GM12873 (cell line): Measurements from ENCODE around the gene CAMK2N1.
A peak's percentile ranks its signal among the peaks of the same experiment; 100 is the strongest.

ENCODE experiments used
- CTCF ChIP-seq: IDR thresholded peaks from 2 replicates; pipeline ENCODE4 v1.5.1; 2012; ENCODE audit warnings: low read depth, mild to moderate bottlenecking, moderate library complexity, low read length, control low read depth; ENCODE audit not compliant: insufficient read depth; ENCODE audit errors: missing control alignments

The CAMK2N1 gene

GRCh38 chr1:20521960-20522861, 36.2 kb upstream of the CAMK2N1 start:
- TF ChIP-seq CTCF, result peak; percentile 89

- TF ChIP-seq CTCF, result no peak
Measured at GRCh38 chr1:20511518-20512428, 25.8 kb upstream of the CAMK2N1 start.

- TF ChIP-seq CTCF, result no peak
Measured at GRCh38 chr1:20508411-20508771, 22.4 kb upstream of the CAMK2N1 start.

- TF ChIP-seq CTCF, result no peak
Measured at GRCh38 chr1:20507564-20508410, 21.8 kb upstream of the CAMK2N1 start, which contains the start of gene MUL1. MUL1 (minus strand) TSS chr1:20508151; CDS start chr1:20508024, 127 bp downstream.

- TF ChIP-seq CTCF, result no peak
Measured at GRCh38 chr1:20507248-20507563, 21.2 kb upstream of the CAMK2N1 start.

- TF ChIP-seq CTCF, result no peak
Measured at GRCh38 chr1:20505488-20505887, 19.5 kb upstream of the CAMK2N1 start.
